HG03571 (cell line): ENCODE measurements around the gene LENEP.
"Not testable (repeated sequence)": the region's sequence is repeated elsewhere in the genome, so short reads cannot be mapped to it uniquely, and the experiment has no call there.

Experiments used
- ATAC-seq: cut with Tn5 transposase; IDR thresholded peaks from one replicate; pipeline ENCODE4 v1.9.1; 2021; ENCODE audit not compliant: unreplicated experiment

LENEP gene

GRCh38 chr1:154974808-154975408, 18.5 kb upstream of the LENEP start:
- ATAC-seq: peak; percentile 31

GRCh38 chr1:154975409-154976059, 17.9 kb upstream of the LENEP start:
- no peak for ATAC-seq

- not testable (repeated sequence) for ATAC-seq
These were observed 15.6 kb upstream of the LENEP start for GRCh38 chr1:154977762-154978161.

GRCh38 chr1:154978360-154978759, 15.0 kb upstream of the LENEP start:
- no peak for ATAC-seq

- ATAC-seq: no peak
These were observed 11.0 kb upstream of the LENEP start for GRCh38 chr1:154982341-154982740.

GRCh38 chr1:154982897-154983648, 10.3 kb upstream of the LENEP start, which contains the start of gene FLAD1:
Gene FLAD1, plus strand, starts transcription at chr1:154983344. Its CDS starts 351 bp downstream, at chr1:154983695.
- ATAC-seq: peak; percentile 91

GRCh38 chr1:154983776-154984466, 9.5 kb upstream of the LENEP start:
- no peak for ATAC-seq

- ATAC-seq: not testable (repeated sequence)
These were observed 6.7 kb upstream of the LENEP start for GRCh38 chr1:154986736-154987135.

- ATAC-seq: no peak
These were observed 6.1 kb upstream of the LENEP start for GRCh38 chr1:154987326-154987725.

GRCh38 chr1:154988058-154988954, 5.1 kb upstream of the LENEP start:
- no peak for ATAC-seq

GRCh38 chr1:154989195-154989860, 4.1 kb upstream of the LENEP start:
- ATAC-seq: no peak

- no peak for ATAC-seq
These were observed 3.1 kb upstream of the LENEP start for GRCh38 chr1:154990276-154990675.

GRCh38 chr1:154992721-154993571, 440 bp upstream of the LENEP start:
- no peak for ATAC-seq

- no peak for ATAC-seq
These were observed 842 bp downstream of the LENEP start for GRCh38 chr1:154994269-154994587.

GRCh38 chr1:154994591-154994990, 1.2 kb downstream of the LENEP start:
- ATAC-seq: no peak

GRCh38 chr1:154995301-154995983, 2.1 kb downstream of the LENEP start:
- not testable (repeated sequence) for ATAC-seq

- no peak for ATAC-seq
These were observed 3.7 kb downstream of the LENEP start for GRCh38 chr1:154996966-154997701.
